ENCODE results near the gene UBE2G1.
"Not testable (repeated sequence)": the region's sequence is repeated elsewhere in the genome, so short reads cannot be mapped to it uniquely, and the experiment has no call there.

Gene UBE2G1

GRCh38 chr17:4375039-4375748 lies 8.7 kb upstream of the UBE2G1 start:
- DNase-seq = no peak

- DNase-seq = no peak
Observed at GRCh38 chr17:4369557-4370230, 3.2 kb upstream of the UBE2G1 start.

- DNase-seq = no peak
Observed at GRCh38 chr17:4368341-4368740, 1.9 kb upstream of the UBE2G1 start.

- not testable (repeated sequence) for DNase-seq
Observed at GRCh38 chr17:4367177-4367576, 702 bp upstream of the UBE2G1 start.

- no peak for DNase-seq
Observed at GRCh38 chr17:4365628-4366326, 698 bp downstream of the UBE2G1 start.

GRCh38 chr17:4365103-4365627 lies 1.3 kb downstream of the UBE2G1 start:
- DNase-seq = peak; percentile 86

GRCh38 chr17:4364622-4365041 lies 1.8 kb downstream of the UBE2G1 start:
- no peak for DNase-seq

- peak; percentile 21 for DNase-seq
Observed at GRCh38 chr17:4362141-4362540, 4.3 kb downstream of the UBE2G1 start.

GRCh38 chr17:4358154-4358553 lies 8.3 kb downstream of the UBE2G1 start:
- DNase-seq = no peak

- no peak for DNase-seq
Observed at GRCh38 chr17:4357671-4358070, 8.8 kb downstream of the UBE2G1 start.

- DNase-seq = no peak
Observed at GRCh38 chr17:4357030-4357628, 9.3 kb downstream of the UBE2G1 start.

- DNase-seq = no peak
Observed at GRCh38 chr17:4354862-4355514, 11.5 kb downstream of the UBE2G1 start.

GRCh38 chr17:4354206-4354605 lies 12.3 kb downstream of the UBE2G1 start:
- no peak for DNase-seq

- not testable (repeated sequence) for DNase-seq
Observed at GRCh38 chr17:4350214-4350613, 16.3 kb downstream of the UBE2G1 start.

- DNase-seq = no peak
Observed at GRCh38 chr17:4345581-4346252, 20.8 kb downstream of the UBE2G1 start.

GRCh38 chr17:4344926-4345325 lies 21.5 kb downstream of the UBE2G1 start:
- no peak for DNase-seq

- DNase-seq = no peak
Observed at GRCh38 chr17:4342535-4342934, 23.9 kb downstream of the UBE2G1 start.

GRCh38 chr17:4341616-4341977 lies 24.9 kb downstream of the UBE2G1 start:
- DNase-seq = no peak

GRCh38 chr17:4340914-4341615 lies 25.4 kb downstream of the UBE2G1 start:
- peak; percentile 2 for DNase-seq

- no peak for DNase-seq
Observed at GRCh38 chr17:4334776-4335584, 31.5 kb downstream of the UBE2G1 start.

GRCh38 chr17:4334332-4334731 lies 32.1 kb downstream of the UBE2G1 start:
- no peak for DNase-seq
